ENCODE results near the gene UBASH3A.
"Not testable (repeated sequence)": the region's sequence is repeated elsewhere in the genome, so short reads cannot be mapped to it uniquely, and the experiment has no call there.

The UBASH3A gene

GRCh38 chr21:42392731-42393442 is 10.8 kb upstream of the UBASH3A start:
- DNase-seq, result no peak

GRCh38 chr21:42393443-42393950 is 10.2 kb upstream of the UBASH3A start:
- DNase-seq, result no peak

GRCh38 chr21:42395302-42395701 is 8.4 kb upstream of the UBASH3A start:
- no peak for DNase-seq

GRCh38 chr21:42395905-42396651 is 7.6 kb upstream of the UBASH3A start, which contains the start of gene TMPRSS3:
Gene TMPRSS3 (minus strand): TSS chr21:42396052. CDS start chr21:42395417, 635 bp downstream.
- DNase-seq, result no peak

- no peak for DNase-seq
These were observed 6.6 kb upstream of the UBASH3A start for GRCh38 chr21:42396799-42397745.

GRCh38 chr21:42397746-42398394 is 5.8 kb upstream of the UBASH3A start:
- no peak for DNase-seq

- no peak for DNase-seq
These were observed 5.2 kb upstream of the UBASH3A start for GRCh38 chr21:42398436-42399028.

GRCh38 chr21:42400525-42400924 is 3.2 kb upstream of the UBASH3A start:
- no peak for DNase-seq

- no peak for DNase-seq
These were observed 2.5 kb upstream of the UBASH3A start for GRCh38 chr21:42401154-42401553.

- no peak for DNase-seq
These were observed 1.9 kb upstream of the UBASH3A start for GRCh38 chr21:42401820-42402251.

GRCh38 chr21:42404539-42404938 is 837 bp downstream of the UBASH3A start:
- no peak for DNase-seq

- no peak for DNase-seq
These were observed 1.6 kb downstream of the UBASH3A start for GRCh38 chr21:42405064-42406013.

- DNase-seq, result no peak
These were observed 2.5 kb downstream of the UBASH3A start for GRCh38 chr21:42406201-42406621.

- DNase-seq, result no peak
These were observed 3.2 kb downstream of the UBASH3A start for GRCh38 chr21:42406866-42407265.

- DNase-seq, result no peak
These were observed 3.8 kb downstream of the UBASH3A start for GRCh38 chr21:42407476-42407875.

GRCh38 chr21:42408718-42409117 is 5.0 kb downstream of the UBASH3A start:
- DNase-seq, result not testable (repeated sequence)

- no peak for DNase-seq
These were observed 5.7 kb downstream of the UBASH3A start for GRCh38 chr21:42409366-42409765.

- DNase-seq, result no peak
These were observed 7.6 kb downstream of the UBASH3A start for GRCh38 chr21:42411197-42411869.

- no peak for DNase-seq
These were observed 8.4 kb downstream of the UBASH3A start for GRCh38 chr21:42411891-42412635.

- no peak for DNase-seq
These were observed 8.9 kb downstream of the UBASH3A start for GRCh38 chr21:42412636-42412933.
